WTC11 (cell line): ENCODE results near the gene OR2H2.

Source experiments
- TF ChIP-seq, protein P1 (sequence below): sonication (generic); formaldehyde crosslinking; IDR thresholded peaks from 2 replicates; pipeline ENCODE4 v1.8.0; 2022; ENCODE audit warnings: mild to moderate bottlenecking, missing genetic modification reagents
- TF ChIP-seq, protein P2 (sequence below): sonication (generic); formaldehyde crosslinking; IDR thresholded peaks from 2 replicates; pipeline ENCODE4 v1.8.1; 2023; ENCODE audit warnings: mild to moderate bottlenecking, missing genetic modification reagents, moderate library complexity
- TF ChIP-seq, protein P3 (sequence below): sonication (generic); formaldehyde crosslinking; IDR thresholded peaks from 2 replicates; pipeline ENCODE4 v1.8.0; 2023; ENCODE audit warnings: missing genetic modification reagents, mild to moderate bottlenecking, borderline replicate concordance

DNA sequence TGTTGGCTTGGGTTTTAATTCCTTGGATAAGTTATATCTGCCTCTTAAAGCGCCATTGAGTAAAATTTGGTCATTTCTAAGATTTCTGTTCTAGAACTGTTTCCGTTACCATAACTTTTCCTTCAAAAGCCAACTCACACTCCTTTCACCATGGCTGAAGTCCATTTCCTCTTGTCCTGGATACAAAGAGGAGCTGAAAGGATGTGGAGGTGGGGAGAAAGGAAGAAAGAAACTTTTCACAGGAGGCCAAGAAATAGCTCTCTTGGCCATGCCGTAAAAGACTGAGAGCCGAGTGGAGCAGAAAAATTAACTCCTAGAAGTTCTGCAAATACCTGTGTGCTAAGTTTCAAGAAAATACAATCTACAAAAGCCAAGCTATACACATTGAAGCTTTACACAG lies 26.5 kb downstream of the OR2H2 start:
- TF ChIP-seq, protein P1, sequence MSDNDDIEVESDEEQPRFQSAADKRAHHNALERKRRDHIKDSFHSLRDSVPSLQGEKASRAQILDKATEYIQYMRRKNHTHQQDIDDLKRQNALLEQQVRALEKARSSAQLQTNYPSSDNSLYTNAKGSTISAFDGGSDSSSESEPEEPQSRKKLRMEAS (CRISPR knock-in tag), result no peak
- TF ChIP-seq, protein P2, sequence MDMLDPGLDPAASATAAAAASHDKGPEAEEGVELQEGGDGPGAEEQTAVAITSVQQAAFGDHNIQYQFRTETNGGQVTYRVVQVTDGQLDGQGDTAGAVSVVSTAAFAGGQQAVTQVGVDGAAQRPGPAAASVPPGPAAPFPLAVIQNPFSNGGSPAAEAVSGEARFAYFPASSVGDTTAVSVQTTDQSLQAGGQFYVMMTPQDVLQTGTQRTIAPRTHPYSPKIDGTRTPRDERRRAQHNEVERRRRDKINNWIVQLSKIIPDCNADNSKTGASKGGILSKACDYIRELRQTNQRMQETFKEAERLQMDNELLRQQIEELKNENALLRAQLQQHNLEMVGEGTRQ, result no peak
- TF ChIP-seq, protein P3, sequence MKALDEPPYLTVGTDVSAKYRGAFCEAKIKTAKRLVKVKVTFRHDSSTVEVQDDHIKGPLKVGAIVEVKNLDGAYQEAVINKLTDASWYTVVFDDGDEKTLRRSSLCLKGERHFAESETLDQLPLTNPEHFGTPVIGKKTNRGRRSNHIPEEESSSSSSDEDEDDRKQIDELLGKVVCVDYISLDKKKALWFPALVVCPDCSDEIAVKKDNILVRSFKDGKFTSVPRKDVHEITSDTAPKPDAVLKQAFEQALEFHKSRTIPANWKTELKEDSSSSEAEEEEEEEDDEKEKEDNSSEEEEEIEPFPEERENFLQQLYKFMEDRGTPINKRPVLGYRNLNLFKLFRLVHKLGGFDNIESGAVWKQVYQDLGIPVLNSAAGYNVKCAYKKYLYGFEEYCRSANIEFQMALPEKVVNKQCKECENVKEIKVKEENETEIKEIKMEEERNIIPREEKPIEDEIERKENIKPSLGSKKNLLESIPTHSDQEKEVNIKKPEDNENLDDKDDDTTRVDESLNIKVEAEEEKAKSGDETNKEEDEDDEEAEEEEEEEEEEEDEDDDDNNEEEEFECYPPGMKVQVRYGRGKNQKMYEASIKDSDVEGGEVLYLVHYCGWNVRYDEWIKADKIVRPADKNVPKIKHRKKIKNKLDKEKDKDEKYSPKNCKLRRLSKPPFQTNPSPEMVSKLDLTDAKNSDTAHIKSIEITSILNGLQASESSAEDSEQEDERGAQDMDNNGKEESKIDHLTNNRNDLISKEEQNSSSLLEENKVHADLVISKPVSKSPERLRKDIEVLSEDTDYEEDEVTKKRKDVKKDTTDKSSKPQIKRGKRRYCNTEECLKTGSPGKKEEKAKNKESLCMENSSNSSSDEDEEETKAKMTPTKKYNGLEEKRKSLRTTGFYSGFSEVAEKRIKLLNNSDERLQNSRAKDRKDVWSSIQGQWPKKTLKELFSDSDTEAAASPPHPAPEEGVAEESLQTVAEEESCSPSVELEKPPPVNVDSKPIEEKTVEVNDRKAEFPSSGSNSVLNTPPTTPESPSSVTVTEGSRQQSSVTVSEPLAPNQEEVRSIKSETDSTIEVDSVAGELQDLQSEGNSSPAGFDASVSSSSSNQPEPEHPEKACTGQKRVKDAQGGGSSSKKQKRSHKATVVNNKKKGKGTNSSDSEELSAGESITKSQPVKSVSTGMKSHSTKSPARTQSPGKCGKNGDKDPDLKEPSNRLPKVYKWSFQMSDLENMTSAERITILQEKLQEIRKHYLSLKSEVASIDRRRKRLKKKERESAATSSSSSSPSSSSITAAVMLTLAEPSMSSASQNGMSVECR (CRISPR knock-in tag), result no peak
